ENCODE measurements around the gene CHN1. TPM values are rescaled to one million over a fixed set of nuclear protein-coding genes. Genes with fewer than 3 reads are reported as not detected.

Gene CHN1
- 10 to 100 TPM in 2 of 4 donors, 1 to 10 TPM in 2; 5.8 to 24.7 (median 9.3) TPM for total RNA-seq

- TF ChIP-seq CTCF (IDR thresholded peaks at IDR 0.05; ENCODE audit: low read depth), result no peak
Measured at GRCh38 chr2:175004980-175005732, at the start of gene CHN1. TSS of gene CHN1 (minus strand) at chr2:175005381. CDS start at chr2:175004912, 469 bp downstream.

GRCh38 chr2:175054340-175054739, 49.2 kb upstream of the CHN1 start:
- TF ChIP-seq CTCF (IDR thresholded peaks at IDR 0.05; ENCODE audit: low read depth), result no peak

- TF ChIP-seq CTCF (IDR thresholded peaks at IDR 0.05; ENCODE audit: low read depth), result no peak
Measured at GRCh38 chr2:175049661-175050060, 44.5 kb upstream of the CHN1 start.

- TF ChIP-seq CTCF (IDR thresholded peaks at IDR 0.05; ENCODE audit: low read depth), result no peak
Measured at GRCh38 chr2:175048275-175048674, 43.1 kb upstream of the CHN1 start.

- TF ChIP-seq CTCF (IDR thresholded peaks at IDR 0.05; ENCODE audit: low read depth), result no peak
Measured at GRCh38 chr2:175039490-175039889, 34.3 kb upstream of the CHN1 start.

- TF ChIP-seq CTCF (IDR thresholded peaks at IDR 0.05; ENCODE audit: low read depth), result no peak
Measured at GRCh38 chr2:175039031-175039430, 33.9 kb upstream of the CHN1 start.

- TF ChIP-seq CTCF (IDR thresholded peaks at IDR 0.05; ENCODE audit: low read depth), result no peak
Measured at GRCh38 chr2:175037941-175038340, 32.8 kb upstream of the CHN1 start.

Measured in subcutaneous adipose tissue (tissue), 4 donors.